Kidney (tissue), 14 donors: ENCODE data around the gene TMOD1. TPM values are rescaled to one million over a fixed set of nuclear protein-coding genes. Genes with fewer than 3 reads are reported as not detected.

Source experiments
- DNase-seq, 5 donors: peaks; one replicate each; pipeline ENCODE4 v3.0.0-alpha.2; 2013 to 2020
- FAIRE-seq: peaks from 2 replicates; lab custom pipeline; 2012; peaks lifted over from hg19 to GRCh38; lab: Jason Lieb, UNC
- H3K27ac ChIP-seq, 2 donors: one replicate each; pipeline ENCODE4 v1.7.0; 2013; ENCODE audit warnings: low read depth in 2 of 2, low read length in 2 of 2, inconsistent platforms in 1 of 2
- H3K27me3 ChIP-seq: one replicate; pipeline ENCODE4 v1.7.1; 2013; ENCODE audit warnings: low read length, inconsistent platforms; ENCODE audit not compliant: control insufficient read depth, insufficient read depth
- H3K36me3 ChIP-seq, 3 donors: one replicate each; pipeline versions ENCODE4 v1.7.0 to v1.7.1; 2013; ENCODE audit warnings: low read length in 3 of 3, control low read depth in 1 of 3, inconsistent platforms in 1 of 3; ENCODE audit not compliant: insufficient read depth in 3 of 3, control insufficient read depth in 2 of 3
- H3K4me1 ChIP-seq, 3 donors: one replicate each; pipeline versions ENCODE4 v1.7.0 to v1.7.1; 2013; ENCODE audit warnings: low read length in 3 of 3, inconsistent platforms in 1 of 3, low read depth in 1 of 3; ENCODE audit not compliant: control insufficient read depth in 2 of 3, insufficient read depth in 2 of 3
- H3K4me3 ChIP-seq, 3 donors: one replicate each; pipeline versions ENCODE4 v1.7.0 to v1.8.1; 2013; ENCODE audit warnings: low read length in 3 of 3, control low read depth in 1 of 3, inconsistent platforms in 1 of 3
- H3K9ac ChIP-seq, 3 donors: one replicate each; pipeline versions ENCODE4 v1.7.0 to v1.7.1; 2013; ENCODE audit warnings: low read length in 3 of 3, control low read depth in 1 of 3, inconsistent platforms in 1 of 3
- H3K9me3 ChIP-seq, 3 donors: one replicate each; pipeline versions ENCODE4 v1.7.0 to v1.7.1; 2013; ENCODE audit warnings: low read length in 3 of 3, control low read depth in 1 of 3, inconsistent platforms in 1 of 3; ENCODE audit not compliant: control insufficient read depth in 2 of 3, insufficient read depth in 1 of 3
- CTCF ChIP-seq: IDR thresholded peaks from 3 replicates; pipeline ENCODE4 v1.5.1; 2012; ENCODE audit warnings: mild to moderate bottlenecking, moderate library complexity, borderline replicate concordance; ENCODE audit not compliant: insufficient read depth; ENCODE audit errors: extremely low read depth
- intact Hi-C: fragments of 100-400 bp; cut with DNase I; formaldehyde crosslinking; loops from one replicate; pipeline ENCODE4 v1.11.1; 2022
- polyA plus RNA-seq: library from polyadenylated mRNA; stranded (reverse); fragments of 350-450 nt; fragmentation: Illumina TruSeq; extraction: RNeasy Lipid Tissue Mini Kit (QIAGEN cat#74804); gene quantifications from one replicate; pipeline ENCODE4 v1.2.3, GENCODE V29; 2014; ENCODE audit warnings: low read depth, low replicate concordance; ENCODE audit not compliant: insufficient read depth
- total RNA-seq: library from RNA; stranded (reverse); fragmentation: NEBNext Ultra II Directional; extraction: Animal tissue kit (Norgen Biotek cat#: 25700); gene quantifications from one replicate; pipeline ENCODE4 v1.2.1, GENCODE V29; 2021
- donor health status: control.
- donor health status: control.
- donor health status: control.
- donor health status: control.
- donor health status: control.
- donor health status: DM: yes; HTN: yes; CAD: no.
- donor health status: Normal renal cell carcinoma (clear cell type).

TMOD1 gene
- total and polyA plus RNA-seq, 2 donors from 2014 or later: 8.1 to 14.9 TPM

- H3K27me3 ChIP-seq: no peaks in the 10 kb centered on the region
- no peak overlapping the region for H3K9ac ChIP-seq
- intact Hi-C loops: no loop called here
- TF ChIP-seq CTCF: no peak
- no peak overlapping the region for H3K27ac ChIP-seq
- peaks cover 0 to 9% (median 8%) of the 10 kb centered on the region in 3 donors for H3K4me1 ChIP-seq
- H3K4me3 ChIP-seq: no peak overlapping the region
- H3K36me3 ChIP-seq: peaks cover 0 to 10% (median 0%) of the 10 kb centered on the region in 3 donors
- H3K9me3 ChIP-seq: no peaks in the 10 kb centered on the region
- FAIRE-seq (no peak), DNase-seq (no peak)
These were observed 127.7 kb downstream of the TMOD1 start for GRCh38 chr9:97629156-97629555.

- peaks cover 0 to 1% (median 0%) of the 10 kb centered on the region in 3 donors for H3K36me3 ChIP-seq
- FAIRE-seq: no peak
These were observed 129.1 kb downstream of the TMOD1 start for GRCh38 chr9:97630591-97630990.

GRCh38 chr9:97632248-97632984 lies 130.9 kb downstream of the TMOD1 start:
- intact Hi-C loops: no loop called here
- H3K9me3 ChIP-seq: no peaks in the 10 kb centered on the region
- H3K27ac ChIP-seq: peak overlapping the region; percentile 92 to 99
- no peak for TF ChIP-seq CTCF
- peaks cover 0 to 12% (median 11%) of the 10 kb centered on the region in 3 donors for H3K4me1 ChIP-seq
- peak overlapping the region; percentile 92 to 99 (median 96) for H3K9ac ChIP-seq
- DNase-seq (peak; percentile 72 to 91 (median 83)), FAIRE-seq (no peak)
- no peaks in the 10 kb centered on the region for H3K36me3 ChIP-seq
- H3K4me3 ChIP-seq: peak overlapping the region; percentile 83 to 99 (median 99)
- H3K27me3 ChIP-seq: no peaks in the 10 kb centered on the region

More at GRCh38 chr9:97630591-97630990, 129.1 kb downstream of the TMOD1 start:
- Histone ChIP-seq H3K27ac (no peak overlapping the region), H3K27me3 (no peaks in the 10 kb centered on the region), H3K9me3 (no peaks in the 10 kb centered on the region), H3K4me1 (peaks cover 0 to 9% (median 8%) of the 10 kb centered on the region in 3 donors), H3K4me3 (no peak overlapping the region), H3K9ac (no peak overlapping the region)
- intact Hi-C loops: no loop called here
- no peak for TF ChIP-seq CTCF
- no peak for DNase-seq
